CD14-positive monocyte (primary cell): Measurements from ENCODE around the gene DAPK1. TPM values are rescaled to one million over a fixed set of nuclear protein-coding genes. Genes with fewer than 3 reads are reported as not detected.

ENCODE experiments used
- DNase-seq, 3 donors: peaks; one replicate each; pipeline ENCODE4 v3.0.0-alpha.2; 2011 to 2022
- H2AFZ ChIP-seq: 2 replicates; pipeline ENCODE4 v1.6.0; 2012; ENCODE audit warnings: mild to moderate bottlenecking, low read depth, low read length, inconsistent platforms; ENCODE audit not compliant: insufficient read depth, poor library complexity, severe bottlenecking
- H3K27ac ChIP-seq, 2 donors: 1 replicate in 1 of 2; 2 replicates in 1 of 2; pipeline ENCODE4 v1.5.1; 2012 to 2013; ENCODE audit warnings: low read length in 2 of 2, control low read depth in 1 of 2, inconsistent platforms in 1 of 2, low read depth in 1 of 2, mild to moderate bottlenecking in 1 of 2
- H3K27me3 ChIP-seq, 2 donors: one replicate each; pipeline versions ENCODE4 v1.6.0 to v1.6.1; 2011 to 2013; ENCODE audit warnings: low read length in 2 of 2; ENCODE audit not compliant: control insufficient read depth in 2 of 2, insufficient read depth in 2 of 2
- H3K36me3 ChIP-seq, 2 donors: replicated peaks in 1 of 2; 1 replicate in 1 of 2; 2 replicates in 1 of 2; pipeline versions ENCODE4 v1.5.1 to v1.6.1; 2012 to 2013; ENCODE audit warnings: low read length in 2 of 2, control low read depth in 1 of 2, inconsistent platforms in 1 of 2, mild to moderate bottlenecking in 1 of 2; ENCODE audit not compliant: insufficient read depth in 2 of 2, control insufficient read depth in 1 of 2
- H3K4me1 ChIP-seq, 2 donors: 1 replicate in 1 of 2; 2 replicates in 1 of 2; pipeline versions ENCODE4 v1.5.1 to v1.6.1; 2012 to 2013; ENCODE audit warnings: low read length in 2 of 2, control low read depth in 1 of 2, inconsistent platforms in 1 of 2, mild to moderate bottlenecking in 1 of 2, moderate library complexity in 1 of 2; ENCODE audit not compliant: insufficient read depth in 2 of 2, control insufficient read depth in 1 of 2
- H3K4me2 ChIP-seq: replicated peaks from 2 replicates; pipeline ENCODE3; 2012; ENCODE audit warnings: low read length, moderate library complexity, mild to moderate bottlenecking; ENCODE audit not compliant: poor library complexity, severe bottlenecking; ENCODE audit errors: extremely low read depth
- H3K4me3 ChIP-seq, 3 experiments: fragments of 200-600 bp in 1 of 3; sonication (generic) in 1 of 3; replicated peaks in 1 of 3; 1 replicate in 2 of 3; 2 replicates in 1 of 3; pipeline ENCODE4 v1.5.1; 2011 to 2013; ENCODE audit warnings: low read length in 3 of 3, mild to moderate bottlenecking in 3 of 3, control low read depth in 2 of 3, low read depth in 2 of 3, inconsistent platforms in 1 of 3, moderate library complexity in 1 of 3
- H3K79me2 ChIP-seq: 2 replicates; pipeline ENCODE4 v1.6.0; 2012; ENCODE audit warnings: mild to moderate bottlenecking, control low read depth, inconsistent platforms, low read length, moderate library complexity; ENCODE audit not compliant: insufficient read depth
- H3K9ac ChIP-seq: 2 replicates; pipeline ENCODE4 v1.6.0; 2017; ENCODE audit warnings: low read length, mild to moderate bottlenecking; ENCODE audit not compliant: insufficient read depth, poor library complexity, severe bottlenecking
- H3K9me3 ChIP-seq, 2 donors: replicated peaks in 1 of 2; 1 replicate in 1 of 2; 2 replicates in 1 of 2; pipeline versions ENCODE4 v1.5.1 to v1.6.1; 2012 to 2013; ENCODE audit warnings: low read length in 2 of 2, control low read depth in 1 of 2; ENCODE audit not compliant: control insufficient read depth in 1 of 2, insufficient read depth in 1 of 2
- H4K20me1 ChIP-seq: 2 replicates; pipeline ENCODE4 v1.6.0; 2012; ENCODE audit warnings: mild to moderate bottlenecking, low read length, control low read depth, moderate library complexity; ENCODE audit not compliant: insufficient read depth
- H3K27ac Mint-ChIP-seq, 7 donors: one replicate each; pipeline ENCODE4 v1.8.0; 2020; ENCODE audit warnings: mild to moderate bottlenecking in 7 of 7, mixed read lengths in 7 of 7, moderate library complexity in 6 of 7, inconsistent platforms in 2 of 7
- H3K27me3 Mint-ChIP-seq, 3 donors: one replicate each; pipeline ENCODE4 v1.8.0; 2021 to 2022; ENCODE audit warnings: low read depth in 3 of 3, mild to moderate bottlenecking in 3 of 3, mixed read lengths in 3 of 3, moderate library complexity in 3 of 3, inconsistent platforms in 1 of 3
- H3K36me3 Mint-ChIP-seq, 2 donors: one replicate each; pipeline ENCODE4 v1.8.0; 2020; ENCODE audit warnings: mixed read lengths in 2 of 2, inconsistent platforms in 1 of 2, mild to moderate bottlenecking in 1 of 2
- H3K4me1 Mint-ChIP-seq: one replicate; pipeline ENCODE4 v1.8.0; 2020; ENCODE audit warnings: mild to moderate bottlenecking, mixed read lengths
- H3K4me3 Mint-ChIP-seq, 2 donors: one replicate each; pipeline ENCODE4 v1.8.0; 2020; ENCODE audit warnings: mild to moderate bottlenecking in 2 of 2, mixed read lengths in 2 of 2, moderate library complexity in 1 of 2
- H3K9me3 Mint-ChIP-seq, 7 donors: one replicate each; pipeline ENCODE4 v1.8.0; 2020 to 2022; ENCODE audit warnings: mixed read lengths in 7 of 7, mild to moderate bottlenecking in 6 of 7, moderate library complexity in 6 of 7, inconsistent platforms in 2 of 7
- CTCF ChIP-seq: fragments of 200-600 bp; IDR thresholded peaks from one replicate; pipeline ENCODE4 v1.8.0; 2022; ENCODE audit warnings: antibody characterized with exemption, mild to moderate bottlenecking
- WGBS: methylation state at CpG from one replicate; pipeline ENCODE4 v1.1.5; 2013; ENCODE audit warnings: missing lambda C conversion rate; ENCODE audit not compliant: insufficient coverage; 5-methylcytosine and 5-hydroxymethylcytosine counted together
- intact Hi-C, 2 donors: fragments of 100-400 bp; cut with micrococcal nuclease; formaldehyde crosslinking; loops; one replicate each; pipeline versions ENCODE4 v1.15.0 to v1.15.1; 2023
- polyA plus RNA-seq, 3 donors: library from polyadenylated mRNA; depleted of rRNA in 1 of 3; unstranded in 2 of 3; stranded (reverse) in 1 of 3; fragments of 300-500 nt in 2 of 3; fragments of >200 nt in 1 of 3; fragmentation: Illumina TruSeq in 2 of 3; gene quantifications; 1 replicate in 2 of 3; 2 replicates in 1 of 3; pipeline ENCODE4 v1.2.3, GENCODE V29; 2012 to 2021

Gene DAPK1
- polyA plus RNA-seq, 3 donors: 24.1 to 102 (median 44.4) TPM

- Histone ChIP-seq H3K4me3 (no peak overlapping the region), H2AFZ (no peak overlapping the region), H3K79me2 (no peaks in the 10 kb centered on the region), H3K36me3 (peaks cover 50 to 89% of the 10 kb centered on the region in 2 donors), H3K4me2 (no peak overlapping the region), H3K4me1 (peaks cover 14 to 18% of the 10 kb centered on the region in 2 donors), H3K27me3 (no peaks in the 10 kb centered on the region), H4K20me1 (peaks cover 23% of the 10 kb centered on the region), H3K9me3 (no peaks in the 10 kb centered on the region), H3K9ac (no peak overlapping the region), H3K27ac (no peak overlapping the region)
- TF ChIP-seq CTCF: no peak
- Mint-ChIP-seq H3K36me3 (peaks cover 86 to 95% of the 10 kb centered on the region in 2 donors), H3K27me3 (no peaks in the 10 kb centered on the region), H3K27ac (peak overlapping the region in 2 of 7 donors; percentile 31 to 67), H3K4me3 (no peak overlapping the region), H3K4me1 (peaks cover 15% of the 10 kb centered on the region), H3K9me3 (peaks cover 0 to 3% (median 0%) of the 10 kb centered on the region in 7 donors)
- whole genome bisulfite sequencing: 90% methylated on average over 6 of the region's 6 CpGs
- intact Hi-C loops: no loop called here
- DNase-seq: no peak
Observed at GRCh38 chr9:87704342-87704741, 206.7 kb downstream of the DAPK1 start.

DNA sequence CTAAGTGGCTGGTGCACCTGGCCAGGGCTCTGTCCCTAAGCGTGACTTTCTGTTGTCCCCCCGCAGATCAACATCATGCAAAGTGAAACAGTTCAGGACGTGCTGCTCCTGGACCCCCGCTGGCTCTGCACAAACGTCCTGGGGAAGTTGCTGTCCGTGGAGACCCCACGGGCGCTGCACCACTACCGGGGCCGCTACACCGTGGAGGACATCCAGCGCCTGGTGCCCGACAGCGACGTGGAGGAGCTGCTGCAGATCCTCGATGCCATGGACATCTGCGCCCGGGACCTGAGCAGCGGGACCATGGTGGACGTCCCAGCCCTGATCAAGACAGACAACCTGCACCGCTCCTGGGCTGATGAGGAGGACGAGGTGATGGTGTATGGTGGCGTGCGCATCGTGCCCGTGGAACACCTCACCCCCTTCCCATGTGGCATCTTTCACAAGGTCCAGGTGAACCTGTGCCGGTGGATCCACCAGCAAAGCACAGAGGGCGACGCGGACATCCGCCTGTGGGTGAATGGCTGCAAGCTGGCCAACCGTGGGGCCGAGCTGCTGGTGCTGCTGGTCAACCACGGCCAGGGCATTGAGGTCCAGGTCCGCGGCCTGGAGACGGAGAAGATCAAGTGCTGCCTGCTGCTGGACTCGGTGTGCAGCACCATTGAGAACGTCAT lies 208.5 kb downstream of the DAPK1 start:
- H3K9me3 Mint-ChIP-seq: peaks cover 0 to 3% (median 0%) of the 10 kb centered on the region in 7 donors
- H3K4me3 Mint-ChIP-seq: no peak overlapping the region
- H3K27me3 ChIP-seq: no peaks in the 10 kb centered on the region
- H3K9me3 ChIP-seq: no peaks in the 10 kb centered on the region
- no peak for TF ChIP-seq CTCF
- no peak overlapping the region for H3K27ac ChIP-seq
- H3K9ac ChIP-seq: no peak overlapping the region
- peaks cover 0 to 2% (median 0%) of the 10 kb centered on the region in 3 donors for H3K27me3 Mint-ChIP-seq
- peak overlapping the region in 1 of 7 donors; percentile 39 for H3K27ac Mint-ChIP-seq
- no peak for DNase-seq
- H4K20me1 ChIP-seq: peaks cover 23% of the 10 kb centered on the region
- H2AFZ ChIP-seq: no peak overlapping the region
- H3K4me3 ChIP-seq: no peak overlapping the region
- 98% methylated on average over 32 of the region's 39 CpGs for WGBS
- no peak overlapping the region for H3K4me2 ChIP-seq
- peaks cover 22% of the 10 kb centered on the region for H3K4me1 Mint-ChIP-seq
- no peaks in the 10 kb centered on the region for H3K79me2 ChIP-seq
- peaks cover 74 to 81% of the 10 kb centered on the region in 2 donors for H3K36me3 Mint-ChIP-seq
- intact Hi-C loops: no loop called here
- H3K36me3 ChIP-seq: peaks cover 40 to 72% of the 10 kb centered on the region in 2 donors
- peaks cover 16 to 20% of the 10 kb centered on the region in 2 donors for H3K4me1 ChIP-seq
